ENCODE data around the gene AFG1L.

- TF ChIP-seq CTCF (IDR thresholded peaks at IDR 0.05; ENCODE audit: low read depth, low read length) (no peak), EZH2phosphoT487 (IDR thresholded peaks at IDR 0.05; ENCODE audit: low read depth) (no peak)
Measured at GRCh38 chr6:108287373-108287772, 7.5 kb upstream of the AFG1L start.

All from OCI-LY3 (cell line).